HG02623 (cell line): ENCODE results near the gene MGAT1.

Experiments
- ATAC-seq: cut with Tn5 transposase; IDR thresholded peaks from one replicate; pipeline ENCODE4 v1.9.1; 2021; ENCODE audit warnings: moderate library complexity; ENCODE audit not compliant: unreplicated experiment

The MGAT1 gene

GRCh38 chr5:180824630-180825476, 22.2 kb upstream of the MGAT1 start:
- ATAC-seq, result no peak

- no peak for ATAC-seq
Measured at GRCh38 chr5:180823940-180824629, 21.5 kb upstream of the MGAT1 start.

GRCh38 chr5:180823346-180823745, 20.7 kb upstream of the MGAT1 start:
- no peak for ATAC-seq

GRCh38 chr5:180821538-180821937, 18.9 kb upstream of the MGAT1 start:
- no peak for ATAC-seq

GRCh38 chr5:180820788-180821321, 18.2 kb upstream of the MGAT1 start:
- peak; percentile 75 for ATAC-seq

- no peak for ATAC-seq
Measured at GRCh38 chr5:180818677-180819341, 16.2 kb upstream of the MGAT1 start.

- ATAC-seq, result no peak
Measured at GRCh38 chr5:180817893-180818674, 15.5 kb upstream of the MGAT1 start.

GRCh38 chr5:180816608-180817534, 14.3 kb upstream of the MGAT1 start:
- no peak for ATAC-seq

- no peak for ATAC-seq
Measured at GRCh38 chr5:180815293-180815917, 12.8 kb upstream of the MGAT1 start.

- ATAC-seq, result no peak
Measured at GRCh38 chr5:180813420-180813819, 10.8 kb upstream of the MGAT1 start.

GRCh38 chr5:180811623-180812124, 9.1 kb upstream of the MGAT1 start:
- no peak for ATAC-seq

- ATAC-seq, result no peak
Measured at GRCh38 chr5:180810959-180811622, 8.5 kb upstream of the MGAT1 start.

- ATAC-seq, result peak; percentile 55
Measured at GRCh38 chr5:180810210-180810958, 7.8 kb upstream of the MGAT1 start.

- peak; percentile 54 for ATAC-seq
Measured at GRCh38 chr5:180809403-180810209, 7.0 kb upstream of the MGAT1 start.

- ATAC-seq, result no peak
Measured at GRCh38 chr5:180808461-180809000, 5.9 kb upstream of the MGAT1 start.

- no peak for ATAC-seq
Measured at GRCh38 chr5:180807654-180808414, 5.2 kb upstream of the MGAT1 start.
